COLO668 (cell line): ENCODE results near the gene NPPC.

Experiments used
- DNase-seq: peaks from one replicate; lab custom pipeline; 2025; ENCODE audit not compliant: unreplicated experiment; lab: John Stamatoyannopoulos, UW

Gene NPPC

DNA sequence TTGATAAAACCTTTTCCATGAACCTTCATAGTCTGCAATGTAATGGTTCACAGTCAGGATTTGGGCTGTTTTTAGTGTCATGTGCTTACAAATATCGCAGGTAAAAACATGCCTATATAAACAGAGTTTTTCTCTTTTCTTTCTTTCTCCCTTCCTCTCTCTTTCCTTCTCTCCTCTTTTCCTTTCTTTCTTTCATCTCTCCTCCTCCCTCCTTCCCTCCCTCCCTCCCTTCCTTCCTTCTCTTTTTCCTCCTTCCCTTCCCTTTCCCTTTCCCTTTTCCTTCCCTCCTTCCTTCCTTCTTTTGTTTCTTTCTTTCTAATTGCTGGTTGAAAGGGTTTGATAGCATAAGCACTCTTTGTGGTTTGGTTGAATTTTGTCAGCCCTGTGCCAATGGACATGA, 9.6 kb upstream of the NPPC start:
- DNase-seq = no peak

DNA sequence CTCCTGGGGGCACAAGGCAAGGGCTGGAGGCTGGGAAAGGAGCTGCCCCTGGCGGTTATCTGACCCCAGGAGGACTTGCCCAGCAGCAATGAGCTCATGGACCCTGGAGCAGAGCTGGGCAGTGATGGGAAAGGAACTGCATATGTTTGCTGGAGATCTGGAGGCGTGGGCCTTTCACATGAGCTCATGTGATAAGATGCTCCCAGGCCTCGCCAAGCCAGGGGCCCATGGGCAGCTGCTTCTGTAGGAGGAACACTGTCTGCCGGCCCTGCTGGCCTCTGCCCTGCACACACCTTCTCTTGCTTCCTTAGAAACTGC, 9.0 kb upstream of the NPPC start:
- DNase-seq = no peak

GRCh38 chr2:231934441-231935206, 8.4 kb upstream of the NPPC start:
- DNase-seq = no peak

GRCh38 chr2:231933916-231934401, 7.8 kb upstream of the NPPC start:
- DNase-seq = no peak

DNA sequence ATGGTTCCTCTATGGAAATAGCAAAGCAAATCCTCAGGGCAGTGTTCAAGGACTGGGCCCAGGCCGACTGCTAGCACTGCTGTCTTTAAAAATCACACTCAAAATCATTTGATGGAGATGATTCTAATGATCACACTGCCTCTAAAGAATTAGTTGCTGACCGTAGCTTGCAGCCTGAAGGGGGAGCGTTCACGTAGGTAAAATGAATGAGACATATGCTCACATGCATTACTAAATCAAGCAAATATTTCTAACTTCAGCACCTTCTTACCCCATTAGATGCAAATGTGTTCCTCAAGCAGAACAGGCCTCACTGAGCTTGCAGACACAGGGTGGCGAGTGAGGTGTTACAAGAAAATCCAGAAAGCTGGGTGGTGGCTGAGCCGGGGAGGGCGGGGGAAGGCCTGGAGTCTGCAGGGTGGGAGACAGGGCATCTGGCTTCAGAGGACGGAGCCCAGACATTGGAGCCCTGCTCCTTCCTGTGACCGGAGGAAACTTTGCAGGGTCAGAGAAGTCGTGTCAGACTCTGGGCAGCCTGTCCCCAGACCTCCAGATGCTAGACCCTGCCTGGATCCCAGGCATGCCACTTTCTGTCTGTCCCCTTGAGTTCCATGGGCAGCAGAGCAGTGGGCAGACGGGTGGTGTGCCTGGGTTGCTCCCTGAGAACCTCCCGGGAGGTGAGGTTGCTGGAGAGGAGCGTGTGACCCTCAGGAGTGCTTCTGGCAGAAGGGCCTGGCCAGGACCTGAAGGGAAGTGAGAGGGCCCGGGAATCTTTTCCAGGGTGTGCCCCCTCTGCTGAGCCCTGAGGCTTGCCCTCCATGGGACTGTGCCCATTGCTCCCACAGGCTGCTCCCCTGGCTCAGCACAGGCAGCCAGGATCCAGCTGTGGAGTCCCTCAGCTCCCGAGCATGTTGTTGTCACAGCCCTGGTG, 7.1 kb upstream of the NPPC start:
- no peak for DNase-seq

- DNase-seq = no peak
These were observed 6.4 kb upstream of the NPPC start for GRCh38 chr2:231932711-231932970.

- no peak for DNase-seq
These were observed 5.3 kb upstream of the NPPC start for GRCh38 chr2:231931481-231931915.

DNA sequence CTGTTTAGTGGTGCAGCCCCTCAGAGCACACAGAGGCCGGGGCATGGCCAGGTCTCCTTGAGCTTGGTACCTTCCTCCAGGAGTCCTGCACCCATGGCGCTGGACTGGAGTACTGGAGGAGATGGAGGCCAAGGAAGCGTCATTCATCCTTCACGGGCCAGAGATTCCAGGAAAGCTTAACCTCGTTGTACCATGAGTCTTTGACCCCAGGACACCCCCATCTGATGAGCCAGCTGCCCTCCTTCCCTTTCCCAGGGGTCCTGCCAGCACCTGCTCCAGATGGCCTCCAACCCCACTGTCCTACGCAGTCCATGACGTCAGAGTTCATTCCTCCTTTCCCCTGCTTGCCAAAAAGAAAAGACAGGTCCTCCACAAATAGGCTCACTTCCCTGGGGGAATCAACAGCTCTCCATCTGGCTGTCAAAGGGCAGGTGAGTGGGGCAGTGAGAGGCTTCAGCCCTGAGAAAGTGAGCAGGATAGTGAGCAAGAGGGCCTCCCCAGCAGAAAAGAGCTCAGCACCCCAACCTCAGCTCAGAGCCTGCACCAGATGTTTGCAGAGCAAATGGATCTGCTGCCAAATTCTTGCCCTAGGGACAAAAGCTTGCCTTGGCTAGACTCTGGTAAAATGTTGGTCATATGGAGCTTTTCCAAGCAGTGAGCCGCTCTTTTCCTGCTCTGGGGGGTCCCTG, 4.5 kb upstream of the NPPC start:
- DNase-seq = no peak

DNA sequence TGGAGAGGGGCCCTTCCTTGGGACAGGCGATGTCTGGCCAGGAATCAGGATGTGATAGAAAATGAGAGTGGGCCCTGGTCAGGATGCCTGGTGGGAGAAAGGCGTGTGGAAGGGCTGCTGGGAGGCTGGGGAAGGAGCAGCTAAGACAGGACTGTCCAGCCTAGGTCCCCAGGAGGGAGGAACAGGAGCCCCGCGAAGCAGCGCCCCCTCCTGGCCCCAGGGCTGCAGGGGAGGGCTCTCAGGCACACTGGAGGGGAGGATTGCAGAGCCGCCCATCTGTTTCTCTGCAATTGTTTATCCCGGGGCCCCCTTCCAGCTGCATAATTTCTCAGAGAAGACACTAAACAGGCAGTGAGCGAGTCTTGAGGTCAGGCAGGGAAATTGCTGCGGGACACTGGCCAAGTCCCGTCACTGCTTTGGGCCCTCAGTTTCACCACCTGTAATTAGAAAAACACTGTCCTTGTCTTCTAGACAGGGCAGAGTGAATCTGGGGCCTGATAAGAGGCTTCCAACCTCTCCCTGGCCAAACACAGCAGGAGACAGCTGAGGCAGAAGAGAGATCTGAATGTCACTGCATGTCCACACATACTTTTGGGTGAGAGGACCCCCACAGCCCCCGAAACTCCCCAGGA, 3.9 kb upstream of the NPPC start:
- DNase-seq = peak; percentile 24

- no peak for DNase-seq
These were observed 2.9 kb upstream of the NPPC start for GRCh38 chr2:231928901-231929725.

DNA sequence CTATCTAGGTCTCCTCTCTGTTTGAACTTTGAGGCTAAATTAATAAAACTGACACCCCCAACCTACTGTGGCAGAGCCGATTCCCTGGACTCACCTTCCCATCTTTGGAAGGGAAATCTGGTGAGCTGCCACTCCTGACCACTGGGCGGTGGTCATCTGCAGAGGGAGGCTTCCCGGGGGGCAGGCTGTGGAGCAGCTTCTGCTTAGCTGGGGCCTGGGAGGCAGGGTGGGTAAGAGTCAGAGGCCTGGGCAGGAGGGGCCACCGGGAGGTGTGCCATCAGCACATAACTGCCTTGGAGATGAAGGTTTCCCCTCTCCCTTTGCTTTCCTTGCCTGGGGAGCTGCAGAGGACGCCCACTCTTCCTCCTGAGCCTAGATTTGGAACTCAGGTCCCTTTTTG, 2.3 kb upstream of the NPPC start:
- DNase-seq = no peak

GRCh38 chr2:231927566-231927890, 1.3 kb upstream of the NPPC start:
- no peak for DNase-seq

GRCh38 chr2:231926761-231927565, 767 bp upstream of the NPPC start:
- DNase-seq = peak; percentile 49

- peak; percentile 67 for DNase-seq
These were observed 655 bp downstream of the NPPC start for GRCh38 chr2:231925303-231926179.

DNA sequence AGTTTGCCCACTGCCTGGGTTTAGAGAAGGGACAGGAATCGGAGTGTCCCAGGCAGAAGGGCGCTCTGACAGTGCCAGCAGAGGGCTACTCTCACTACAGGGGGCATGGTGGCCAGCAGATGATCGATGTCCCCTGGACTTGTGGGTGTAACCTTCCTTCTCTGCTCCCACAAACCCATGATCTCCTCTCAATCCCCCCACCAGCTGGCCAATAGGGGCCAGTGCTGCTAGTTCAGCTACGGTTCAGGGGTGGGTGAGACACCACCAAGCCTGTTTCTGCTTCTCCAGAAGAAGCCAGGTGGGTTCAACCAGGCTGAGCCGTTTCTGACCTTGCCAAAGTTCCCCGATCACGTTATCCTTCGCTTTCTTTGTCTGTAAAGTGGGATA, 1.3 kb downstream of the NPPC start:
- DNase-seq = no peak

DNA sequence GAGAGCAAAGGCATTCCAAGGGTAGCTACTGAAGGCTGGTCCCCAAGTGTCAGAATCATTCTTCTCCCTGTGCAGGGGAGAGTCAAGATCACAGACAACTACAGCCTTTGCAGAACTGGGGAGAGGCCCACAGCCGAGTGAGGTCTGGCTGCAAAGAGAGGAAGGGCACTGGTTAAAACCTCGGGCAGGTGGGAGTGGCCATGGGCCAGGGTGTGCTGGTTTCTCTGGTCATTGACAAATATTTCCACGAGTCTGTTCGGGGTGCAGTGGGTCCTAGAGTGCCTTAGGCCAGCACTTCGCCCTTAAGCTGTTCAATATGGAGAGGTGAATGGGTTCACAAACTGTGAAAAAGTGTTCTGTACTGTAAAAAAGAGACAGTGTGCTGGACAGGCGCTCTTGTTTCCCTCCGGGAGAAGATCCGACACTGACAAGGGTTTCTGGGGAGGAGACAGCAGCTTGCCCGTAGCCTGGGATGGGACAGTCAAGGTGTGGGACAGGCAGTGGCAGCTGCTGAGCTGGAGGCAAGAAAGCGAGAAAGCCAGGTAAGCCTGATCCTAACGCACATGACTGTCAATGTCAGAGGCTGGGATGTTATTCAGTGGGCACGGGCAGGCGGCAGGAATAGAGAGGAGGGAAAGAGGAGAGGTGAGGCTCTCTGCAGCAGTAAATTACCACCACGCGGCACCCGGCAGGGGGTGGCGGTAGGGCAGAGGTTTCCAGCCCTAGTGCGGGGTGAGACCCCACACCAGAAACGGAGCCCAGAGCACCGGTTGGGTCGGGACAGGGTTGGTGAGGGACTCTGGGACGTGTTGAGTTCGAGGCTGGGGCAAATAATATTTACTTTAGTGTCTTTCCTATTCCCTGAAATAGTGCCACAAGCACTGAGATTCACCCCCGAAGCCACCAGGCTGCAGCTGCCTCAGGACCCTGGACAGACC, 2.0 kb downstream of the NPPC start:
- no peak for DNase-seq

- DNase-seq = peak; percentile 40
These were observed 3.2 kb downstream of the NPPC start for GRCh38 chr2:231923010-231923344.
